ENCODE data around the gene TSC2.

The TSC2 gene

GRCh38 chr16:2047330-2048115 lies at the start of gene TSC2, which contains the start of gene NTHL1:
TSS of gene TSC2 (plus strand) at chr16:2047985. CDS start at chr16:2048616, 631 bp downstream.
TSS of gene NTHL1 (minus strand) at chr16:2047834. CDS start at chr16:2047823, 11 bp downstream.
- DNase-seq (ENCODE audit: low read depth in 3 of 3): peak; percentile 87 to 95 (median 91)

- DNase-seq (ENCODE audit: low read depth in 3 of 3): no peak
Measured at GRCh38 chr16:1998360-1998835, 49.4 kb upstream of the TSC2 start.

- no peak for DNase-seq (ENCODE audit: low read depth in 3 of 3)
Measured at GRCh38 chr16:1998852-1999801, 48.7 kb upstream of the TSC2 start.

- DNase-seq (ENCODE audit: low read depth in 3 of 3): no peak
Measured at GRCh38 chr16:1999866-2000514, 47.8 kb upstream of the TSC2 start.

GRCh38 chr16:2001035-2001434 lies 46.8 kb upstream of the TSC2 start:
- DNase-seq (ENCODE audit: low read depth in 3 of 3): no peak

GRCh38 chr16:2001456-2002355 lies 46.1 kb upstream of the TSC2 start:
- DNase-seq (ENCODE audit: low read depth in 3 of 3): no peak

GRCh38 chr16:2002406-2003230 lies 45.2 kb upstream of the TSC2 start:
- DNase-seq (ENCODE audit: low read depth in 3 of 3): no peak

- no peak for DNase-seq (ENCODE audit: low read depth in 3 of 3)
Measured at GRCh38 chr16:2003231-2003826, 44.5 kb upstream of the TSC2 start.

- peak; percentile 74 to 91 (median 79) for DNase-seq (ENCODE audit: low read depth in 3 of 3)
Measured at GRCh38 chr16:2003827-2004641, 43.8 kb upstream of the TSC2 start.

GRCh38 chr16:2004795-2005517 lies 42.8 kb upstream of the TSC2 start:
- no peak for DNase-seq (ENCODE audit: low read depth in 3 of 3)

GRCh38 chr16:2005646-2006045 lies 42.1 kb upstream of the TSC2 start:
- no peak for DNase-seq (ENCODE audit: low read depth in 3 of 3)

GRCh38 chr16:2006317-2006716 lies 41.5 kb upstream of the TSC2 start:
- DNase-seq (ENCODE audit: low read depth in 3 of 3): no peak

- DNase-seq (ENCODE audit: low read depth in 3 of 3): no peak
Measured at GRCh38 chr16:2007081-2007836, 40.5 kb upstream of the TSC2 start.

- DNase-seq (ENCODE audit: low read depth in 3 of 3): no peak
Measured at GRCh38 chr16:2008009-2008526, 39.7 kb upstream of the TSC2 start.

- DNase-seq (ENCODE audit: low read depth in 3 of 3): peak in 1 of 3 experiments; percentile 50
Measured at GRCh38 chr16:2008631-2009163, 39.1 kb upstream of the TSC2 start.

GRCh38 chr16:2009164-2009711 lies 38.5 kb upstream of the TSC2 start:
- DNase-seq (ENCODE audit: low read depth in 3 of 3): no peak

Measured in stimulated activated CD4-positive, alpha-beta T cell treated with anti-CD3 and anti-CD28 coated beads, TNF-alpha, amount 100 ng/mL, for 24 hours (primary cell).